WTC11 (cell line): ENCODE measurements around the gene WNT8B. TPM values are rescaled to one million over a fixed set of nuclear protein-coding genes. Genes with fewer than 3 reads are reported as not detected.
A peak's percentile ranks its signal among the peaks of the same experiment; 100 is the strongest.

Experiments
- AFF4 ChIP-seq: sonication (generic); formaldehyde crosslinking; IDR thresholded peaks from 2 replicates; pipeline ENCODE4 v1.8.1; 2023; ENCODE audit warnings: mild to moderate bottlenecking, missing genetic modification reagents, borderline replicate concordance
- ATF3 ChIP-seq: sonication (generic); formaldehyde crosslinking; conservative IDR thresholded peaks from 2 replicates; pipeline ENCODE4 v1.8.1; 2022; ENCODE audit warnings: mild to moderate bottlenecking, missing genetic modification reagents
- ELF4 ChIP-seq: sonication (generic); formaldehyde crosslinking; IDR thresholded peaks from 2 replicates; pipeline ENCODE4 v1.8.1; 2022; ENCODE audit warnings: low read depth, mild to moderate bottlenecking, moderate library complexity, missing genetic modification reagents
- ETV6 ChIP-seq: sonication (generic); formaldehyde crosslinking; IDR thresholded peaks from 2 replicates; pipeline ENCODE4 v1.8.1; 2022; ENCODE audit warnings: mild to moderate bottlenecking, missing genetic modification reagents
- HMGXB4 ChIP-seq: sonication (generic); formaldehyde crosslinking; IDR thresholded peaks from 2 replicates; pipeline ENCODE4 v1.8.1; 2023; ENCODE audit warnings: mild to moderate bottlenecking, moderate library complexity, missing genetic modification reagents
- STAT6 ChIP-seq: sonication (generic); formaldehyde crosslinking; conservative IDR thresholded peaks from 2 replicates; pipeline ENCODE4 v1.8.1; 2023; ENCODE audit warnings: mild to moderate bottlenecking, low read depth, missing genetic modification reagents, moderate library complexity
- ZNF232 ChIP-seq: sonication (generic); formaldehyde crosslinking; IDR thresholded peaks from 2 replicates; pipeline ENCODE4 v1.8.0; 2022; ENCODE audit warnings: mild to moderate bottlenecking, missing genetic modification reagents
- ZNF281 ChIP-seq: sonication (generic); formaldehyde crosslinking; IDR thresholded peaks from 2 replicates; pipeline ENCODE4 v1.8.0; 2023; ENCODE audit warnings: mild to moderate bottlenecking, missing genetic modification reagents
- ZNF671 ChIP-seq: fragments of 250-450 bp; sonication (Bioruptor Pico); IDR thresholded peaks from 2 replicates; pipeline ENCODE4 v1.8.0; 2021; ENCODE audit warnings: mild to moderate bottlenecking
- total RNA-seq: library from RNA; stranded (reverse); gene quantifications from 3 replicates; pipeline ENCODE4 v1.2.3, GENCODE V29; 2021
- TF ChIP-seq, protein P1 (sequence below): fragments of 250-450 bp; sonication (Bioruptor Pico); IDR thresholded peaks from 2 replicates; pipeline ENCODE4 v1.9.0; 2021; ENCODE audit warnings: mild to moderate bottlenecking
- TF ChIP-seq, protein P2 (sequence below): sonication (generic); formaldehyde crosslinking; IDR thresholded peaks from 2 replicates; pipeline ENCODE4 v1.8.1; 2023; ENCODE audit warnings: mild to moderate bottlenecking, missing genetic modification reagents
- TF ChIP-seq, protein P3 (sequence below): sonication (generic); formaldehyde crosslinking; IDR thresholded peaks from 2 replicates; pipeline ENCODE4 v1.8.1; 2022; ENCODE audit warnings: low read depth, missing genetic modification reagents, borderline replicate concordance

WNT8B gene
- total RNA-seq, 1 experiment from 2014 or later, result 0.68 TPM

GRCh38 chr10:100529475-100530298, 66.9 kb downstream of the WNT8B start, which contains the start of gene NDUFB8 (continued):
- TF ChIP-seq ZNF281 (CRISPR knock-in tag) (no peak), ZNF232 (CRISPR knock-in tag) (0 out of 2 replicates have a peak, but pooled peaks have one; percentile 78), STAT6 (CRISPR knock-in tag) (no peak), ATF3 (CRISPR knock-in tag) (no peak), ZNF671 (no peak), ETV6 (CRISPR knock-in tag) (0 out of 2 replicates have a peak, but pooled peaks have one; percentile 59), ELF4 (CRISPR knock-in tag) (no peak), AFF4 (CRISPR knock-in tag) (no peak), HMGXB4 (CRISPR knock-in tag) (no peak; the same call in 1 of the 2 replicates)
- TF ChIP-seq, protein P1, sequence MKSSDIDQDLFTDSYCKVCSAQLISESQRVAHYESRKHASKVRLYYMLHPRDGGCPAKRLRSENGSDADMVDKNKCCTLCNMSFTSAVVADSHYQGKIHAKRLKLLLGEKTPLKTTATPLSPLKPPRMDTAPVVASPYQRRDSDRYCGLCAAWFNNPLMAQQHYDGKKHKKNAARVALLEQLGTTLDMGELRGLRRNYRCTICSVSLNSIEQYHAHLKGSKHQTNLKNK (CRISPR knock-in tag), result no peak
- TF ChIP-seq, protein P2, sequence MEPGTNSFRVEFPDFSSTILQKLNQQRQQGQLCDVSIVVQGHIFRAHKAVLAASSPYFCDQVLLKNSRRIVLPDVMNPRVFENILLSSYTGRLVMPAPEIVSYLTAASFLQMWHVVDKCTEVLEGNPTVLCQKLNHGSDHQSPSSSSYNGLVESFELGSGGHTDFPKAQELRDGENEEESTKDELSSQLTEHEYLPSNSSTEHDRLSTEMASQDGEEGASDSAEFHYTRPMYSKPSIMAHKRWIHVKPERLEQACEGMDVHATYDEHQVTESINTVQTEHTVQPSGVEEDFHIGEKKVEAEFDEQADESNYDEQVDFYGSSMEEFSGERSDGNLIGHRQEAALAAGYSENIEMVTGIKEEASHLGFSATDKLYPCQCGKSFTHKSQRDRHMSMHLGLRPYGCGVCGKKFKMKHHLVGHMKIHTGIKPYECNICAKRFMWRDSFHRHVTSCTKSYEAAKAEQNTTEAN (CRISPR knock-in tag), result no peak
- TF ChIP-seq, protein P3, sequence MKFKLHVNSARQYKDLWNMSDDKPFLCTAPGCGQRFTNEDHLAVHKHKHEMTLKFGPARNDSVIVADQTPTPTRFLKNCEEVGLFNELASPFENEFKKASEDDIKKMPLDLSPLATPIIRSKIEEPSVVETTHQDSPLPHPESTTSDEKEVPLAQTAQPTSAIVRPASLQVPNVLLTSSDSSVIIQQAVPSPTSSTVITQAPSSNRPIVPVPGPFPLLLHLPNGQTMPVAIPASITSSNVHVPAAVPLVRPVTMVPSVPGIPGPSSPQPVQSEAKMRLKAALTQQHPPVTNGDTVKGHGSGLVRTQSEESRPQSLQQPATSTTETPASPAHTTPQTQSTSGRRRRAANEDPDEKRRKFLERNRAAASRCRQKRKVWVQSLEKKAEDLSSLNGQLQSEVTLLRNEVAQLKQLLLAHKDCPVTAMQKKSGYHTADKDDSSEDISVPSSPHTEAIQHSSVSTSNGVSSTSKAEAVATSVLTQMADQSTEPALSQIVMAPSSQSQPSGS (CRISPR knock-in tag), result no peak
